HG03432 (cell line): ENCODE results near the gene SMCR8.
"Not testable (repeated sequence)": the region's sequence is repeated elsewhere in the genome, so short reads cannot be mapped to it uniquely, and the experiment has no call there.

Experiments
- ATAC-seq: cut with Tn5 transposase; IDR thresholded peaks from one replicate; pipeline ENCODE4 v1.9.1; 2021; ENCODE audit warnings: mild to moderate bottlenecking, moderate library complexity; ENCODE audit not compliant: unreplicated experiment

Gene SMCR8

GRCh38 chr17:18318117-18318516 is 3.0 kb downstream of the SMCR8 start:
- no peak for ATAC-seq

GRCh38 chr17:18318771-18319450 is 3.8 kb downstream of the SMCR8 start:
- no peak for ATAC-seq

- ATAC-seq = no peak
Measured at GRCh38 chr17:18319604-18320256, 4.6 kb downstream of the SMCR8 start.

GRCh38 chr17:18320301-18320700 is 5.2 kb downstream of the SMCR8 start:
- no peak for ATAC-seq

- no peak for ATAC-seq
Measured at GRCh38 chr17:18321309-18321708, 6.2 kb downstream of the SMCR8 start.

DNA sequence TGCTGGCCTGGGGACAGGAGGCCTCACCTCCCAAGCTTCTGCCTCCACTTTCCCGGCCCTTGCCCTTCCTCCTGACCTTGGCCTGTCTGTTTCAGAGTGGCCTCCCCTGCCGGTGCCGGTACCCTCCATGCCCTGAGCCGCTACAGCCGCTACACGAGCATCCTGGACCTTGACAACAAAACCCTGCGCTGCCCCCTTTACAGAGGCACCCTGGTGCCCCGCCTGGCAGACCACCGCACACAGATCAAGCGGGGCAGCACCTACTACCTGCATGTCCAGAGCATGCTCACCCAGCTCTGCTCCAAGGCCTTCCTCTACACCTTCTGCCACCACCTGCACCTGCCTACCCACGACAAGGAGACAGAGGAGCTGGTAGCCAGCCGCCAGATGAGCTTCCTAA is 7.4 kb downstream of the SMCR8 start:
- no peak for ATAC-seq

DNA sequence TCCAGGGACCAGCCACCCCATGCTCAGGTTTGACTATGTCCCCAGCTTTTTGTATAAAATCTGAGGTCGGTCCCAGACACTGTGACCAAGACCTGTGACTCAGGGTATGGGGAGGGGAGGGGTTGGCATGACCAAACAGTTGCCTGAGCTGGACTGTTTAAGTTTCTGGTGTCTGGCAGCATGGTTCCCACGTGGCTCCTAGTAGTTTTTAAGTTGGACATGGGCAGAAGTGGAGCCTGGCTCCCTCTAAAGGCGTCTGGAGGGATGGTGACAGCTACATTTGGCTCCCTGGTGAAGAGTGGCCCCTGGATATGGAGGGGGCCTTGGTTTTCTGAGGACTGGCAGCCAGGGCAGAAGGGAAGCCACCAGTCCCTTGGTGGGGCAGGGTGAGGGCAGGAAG is 7.9 kb downstream of the SMCR8 start:
- no peak for ATAC-seq

- no peak for ATAC-seq
Measured at GRCh38 chr17:18323507-18324139, 8.5 kb downstream of the SMCR8 start.

GRCh38 chr17:18324140-18325050 is 9.3 kb downstream of the SMCR8 start:
- no peak for ATAC-seq

GRCh38 chr17:18326039-18326438 is 10.9 kb downstream of the SMCR8 start:
- ATAC-seq = no peak

DNA sequence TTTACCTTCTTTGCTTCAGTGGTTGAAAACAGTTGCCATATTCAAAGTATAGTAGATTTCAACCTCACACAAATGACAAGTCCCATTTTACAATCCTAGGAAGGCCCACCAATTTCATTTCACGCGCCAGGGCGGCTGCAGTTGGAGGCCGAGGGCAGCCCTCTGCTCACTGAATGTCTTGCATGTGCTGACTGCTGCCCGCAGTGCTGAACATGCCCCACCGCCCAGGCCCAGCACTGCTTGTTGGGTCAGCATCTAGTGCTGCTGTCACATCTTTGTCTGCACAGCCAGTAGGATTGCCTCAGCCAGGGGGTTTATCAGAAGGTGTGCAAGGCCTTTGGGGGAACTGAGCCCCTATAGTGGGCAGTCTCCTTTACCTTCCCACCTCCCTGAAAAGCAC is 11.5 kb downstream of the SMCR8 start:
- no peak for ATAC-seq

DNA sequence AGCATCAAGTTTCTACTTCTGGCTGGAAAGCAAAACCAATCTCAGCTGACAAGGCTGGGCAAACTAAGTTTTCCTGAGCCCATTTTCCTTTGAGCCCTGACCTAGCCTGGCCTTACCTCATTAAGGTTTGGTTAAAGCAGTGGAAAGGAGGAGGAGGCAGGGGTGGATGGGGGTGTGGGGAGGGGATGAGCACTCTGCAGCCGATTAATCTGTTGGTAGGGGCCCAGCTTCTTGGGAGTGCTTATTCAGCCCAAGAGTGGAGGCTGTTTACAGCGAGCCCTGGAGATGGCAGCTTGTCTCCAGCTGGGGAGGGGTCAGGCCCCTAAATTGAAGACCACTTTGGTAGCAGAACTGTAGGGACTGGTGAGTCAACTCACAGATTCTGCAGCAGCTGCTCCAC is 12.0 kb downstream of the SMCR8 start:
- no peak for ATAC-seq

- ATAC-seq = no peak
Measured at GRCh38 chr17:18327556-18327955, 12.5 kb downstream of the SMCR8 start.

DNA sequence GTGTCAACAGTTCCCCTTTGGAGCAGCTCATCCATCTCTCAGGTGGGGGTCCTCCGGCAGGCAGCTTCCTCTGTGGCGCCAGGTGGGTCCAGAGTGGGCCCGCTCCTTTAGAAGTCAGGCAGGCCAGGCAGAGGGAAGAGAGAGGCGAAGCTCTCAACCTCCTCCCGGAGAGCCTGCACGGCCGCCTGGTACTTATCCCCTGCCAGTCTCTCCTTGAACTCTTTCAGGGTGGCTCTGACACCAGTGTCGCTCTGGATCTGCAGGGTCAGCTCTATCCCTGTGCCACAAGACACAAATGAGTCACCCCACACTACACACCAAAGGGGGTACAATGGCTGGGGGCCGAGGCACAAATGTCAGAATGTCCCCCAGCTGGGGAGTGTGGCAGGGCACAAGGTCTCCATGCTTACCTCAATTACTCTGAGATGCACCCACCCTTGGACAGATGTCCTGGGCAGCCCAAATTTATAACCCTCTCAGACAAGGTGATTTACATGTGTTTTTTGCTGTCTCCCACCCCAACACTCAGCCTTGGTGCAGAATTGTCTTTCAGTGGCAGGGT is 13.6 kb downstream of the SMCR8 start:
- ATAC-seq = no peak

DNA sequence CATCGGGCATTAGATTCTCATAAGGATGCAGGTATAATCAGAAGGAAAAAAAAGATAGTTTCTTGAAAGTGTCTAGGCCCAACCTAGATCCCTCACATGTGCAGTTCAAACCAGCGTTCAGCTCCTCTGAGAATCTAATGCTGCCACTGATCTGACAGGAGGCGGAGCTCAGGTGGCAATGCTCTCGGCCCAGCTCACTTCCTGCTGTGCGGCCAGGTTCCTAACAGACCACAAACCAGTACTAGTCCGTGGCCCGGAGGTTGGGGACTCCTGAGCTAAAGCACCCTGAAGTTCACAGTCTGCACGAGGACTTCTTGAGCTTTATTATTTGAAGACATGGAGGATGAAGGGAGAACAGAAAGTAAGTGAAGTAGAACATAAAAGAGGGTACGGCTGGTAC is 16.8 kb downstream of the SMCR8 start:
- no peak for ATAC-seq

DNA sequence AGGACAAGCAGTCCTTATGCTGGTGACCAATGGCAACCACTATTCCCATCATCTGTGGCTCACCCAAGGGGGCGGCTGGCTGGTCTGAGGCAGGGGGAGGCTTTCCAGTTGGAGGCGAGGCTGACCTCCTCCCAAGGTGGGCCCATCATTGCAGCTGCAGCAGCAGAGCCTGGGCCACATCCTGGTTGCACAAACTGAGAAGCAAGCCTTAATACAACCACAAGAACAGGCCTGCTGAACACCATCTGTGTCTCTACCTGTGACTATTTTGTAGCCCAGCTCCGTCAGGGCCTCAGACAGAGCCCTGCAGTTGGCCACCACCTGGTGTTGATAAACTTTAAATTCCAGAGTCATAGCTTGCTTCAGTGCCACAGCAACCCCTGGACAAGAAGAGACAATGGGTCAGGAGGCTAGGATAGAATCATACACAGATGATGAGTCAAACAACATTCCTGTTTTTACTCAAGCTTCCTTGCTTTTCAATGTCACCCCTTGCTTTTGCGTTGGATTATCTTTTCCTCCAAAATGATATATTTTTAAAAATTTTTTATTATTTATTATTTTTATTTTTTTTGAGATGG is 17.9 kb downstream of the SMCR8 start:
- ATAC-seq = no peak

- ATAC-seq = not testable (repeated sequence)
Measured at GRCh38 chr17:18338158-18338557, 23.1 kb downstream of the SMCR8 start.

DNA sequence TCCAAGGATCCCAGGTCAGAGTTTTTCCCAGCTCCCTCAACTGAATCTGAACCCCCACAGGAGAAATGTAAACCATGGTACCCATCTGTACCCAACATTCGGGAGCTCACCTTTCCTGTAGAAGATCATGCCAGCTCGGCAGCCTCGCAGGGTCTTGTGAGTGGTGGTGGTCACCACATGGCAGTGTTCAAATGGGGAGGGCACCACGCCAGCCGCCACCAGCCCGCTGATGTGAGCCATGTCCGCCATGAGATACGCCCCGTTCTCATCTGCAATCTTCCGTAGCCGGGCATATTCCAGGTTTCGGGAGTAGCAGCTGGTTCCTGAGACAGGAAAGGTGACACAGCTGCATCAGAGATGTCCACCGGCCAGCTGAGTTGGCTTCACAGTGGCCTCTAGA is 24.8 kb downstream of the SMCR8 start:
- no peak for ATAC-seq

DNA sequence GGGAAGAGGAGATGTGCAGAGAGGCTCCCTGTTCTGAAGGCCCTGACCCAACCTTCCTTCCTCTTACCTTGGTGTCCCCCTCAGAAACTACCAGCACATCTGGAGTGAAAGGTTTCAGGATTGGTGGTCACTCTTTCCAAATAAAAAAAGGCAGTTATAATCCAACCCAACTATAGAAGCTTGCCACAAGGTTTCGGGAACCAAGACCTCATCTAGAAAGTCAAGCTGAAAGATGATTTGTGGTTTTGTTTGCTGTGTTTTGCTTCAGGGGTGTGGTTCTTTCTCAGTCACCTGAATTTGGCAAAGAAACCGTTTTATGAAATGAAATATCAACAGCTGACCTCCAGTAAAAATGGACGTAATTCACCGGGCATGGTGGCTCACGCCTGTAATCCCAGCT is 28.9 kb downstream of the SMCR8 start:
- ATAC-seq = no peak

- ATAC-seq = no peak
Measured at GRCh38 chr17:18353541-18353940, 38.4 kb downstream of the SMCR8 start.

GRCh38 chr17:18356624-18357023 is 41.5 kb downstream of the SMCR8 start:
- ATAC-seq = no peak
